ENCODE measurements around the gene SASH1. TPM values are rescaled to one million over a fixed set of nuclear protein-coding genes. Genes with fewer than 3 reads are reported as not detected.

The SASH1 gene
- total and polyA plus RNA-seq, 2 donors (not counting 3 experiments of a cell fraction or from before 2014, with no cell fraction given) = 18.5 to 103 TPM

DNA sequence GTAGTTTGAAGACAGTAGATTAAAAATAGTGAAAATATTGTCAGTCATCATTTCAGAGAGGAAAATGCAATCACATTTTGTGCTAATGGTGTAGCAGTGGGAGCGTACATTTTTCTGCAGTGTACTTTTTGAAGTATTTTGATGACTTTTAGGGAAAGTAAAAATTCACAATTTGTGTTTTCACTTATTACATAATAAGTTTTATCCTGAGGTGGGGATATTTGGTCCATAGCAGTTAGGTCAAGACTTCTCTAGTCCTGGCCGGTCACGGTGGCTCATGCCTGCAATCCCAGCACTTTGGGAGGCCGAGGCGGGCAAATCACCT is 122.3 kb downstream of the SASH1 start:
- Histone ChIP-seq H3K36me3 (ENCODE audit: control insufficient read depth in 2 of 2, extremely low read depth in 1 of 2, insufficient read depth in 2 of 2, low read length in 2 of 2) (peaks cover under 1 to 3% of the 10 kb centered on the region in 2 experiments), H3K4me3 (replicated peaks in 1 of 3; ENCODE audit: insufficient read depth in 1 of 3, low read depth in 1 of 3, low read length in 3 of 3) (no peak overlapping the region), H4K20me1 (replicated peaks; ENCODE audit: control insufficient read depth, extremely low read depth, insufficient read depth, low read length) (no peaks in the 10 kb centered on the region), H3K9ac (replicated peaks; ENCODE audit: extremely low read depth, insufficient read depth, low read length) (no peak overlapping the region), H3K79me2 (ENCODE audit: control insufficient read depth, insufficient read depth, low read length) (peaks cover 76% of the 10 kb centered on the region), H3K4me2 (ENCODE audit: insufficient read depth, low read length) (no peak overlapping the region), H3K9me1 (replicated peaks; ENCODE audit: control insufficient read depth, extremely low read depth, insufficient read depth, low read length) (no peaks in the 10 kb centered on the region), H3K27ac (ENCODE audit: insufficient read depth, low read depth, low read length) (peak overlapping the region; percentile 12), H2AFZ (ENCODE audit: low read depth, low read length) (no peak overlapping the region), H3K4me1 (ENCODE audit: control insufficient read depth, extremely low read depth, insufficient read depth, low read length) (peaks cover 36% of the 10 kb centered on the region), H3K9me3 (replicated peaks; ENCODE audit: control insufficient read depth, insufficient read depth, low read length) (no peaks in the 10 kb centered on the region), H3K27me3 (ENCODE audit: control insufficient read depth in 2 of 2, insufficient read depth in 2 of 2, low read length in 2 of 2) (no peaks in the 10 kb centered on the region)
- ChIA-PET CTCF (interaction anchor here (0.8 to 4.8 kb wide), 8 partner anchors 20 to 288 kb away, joined by 3 to 25 read pairs (median 6); partner anchors contain the start of gene SASH1), POLR2A (no interaction called here)
- no peak for TF ChIP-seq MAX (IDR thresholded peaks at IDR 0.05; ENCODE audit: insufficient read depth, insufficient read length)
- TF ChIP-seq POLR2AphosphoS5 (IDR thresholded peaks at IDR 0.05; ENCODE audit: insufficient read depth, low read depth, low read length) = peak; percentile 6
- no peak for TF ChIP-seq MYC (IDR thresholded peaks at IDR 0.05; ENCODE audit: low read depth, low read length)
- TF ChIP-seq CTCF (IDR thresholded peaks at IDR 0.05; ENCODE audit: extremely low read depth in 1 of 2, insufficient read depth in 1 of 2, low read depth in 1 of 2, low read length in 2 of 2) = no peak
- TF ChIP-seq FOS (IDR thresholded peaks at IDR 0.05; ENCODE audit: borderline replicate concordance, insufficient read depth, low read length) = no peak
- TF ChIP-seq EZH2 (IDR thresholded peaks at IDR 0.05; ENCODE audit: borderline replicate concordance, low read depth, low read length, severe bottlenecking) = no peak
- TF ChIP-seq GATA2 (IDR thresholded peaks at IDR 0.05; ENCODE audit: insufficient read depth, insufficient read length, low read depth, low read length) = no peak
- no peak for TF ChIP-seq JUN (IDR thresholded peaks at IDR 0.05; ENCODE audit: borderline replicate concordance, insufficient read depth, insufficient read length, low read depth)
- intact Hi-C loops (cut with micrococcal nuclease) (loop anchor here (2.0 to 10.0 kb wide), 2 partner anchors 196 to 440 kb away; no protein-coding TSS in a partner anchor), dilution Hi-C loops (cut with MboI; ENCODE audit: extremely low pct_ligation_motif_present, low sequenced_read_pairs) (no loop called here)
- DNase-seq (ENCODE audit: low read depth, low spot score) = no peak
- no TSS peak for BruUV-seq (replicated peaks)
- no peak for FAIRE-seq

Data from endothelial cell of umbilical vein (primary cell).